Mucosa of gallbladder (tissue), 1 donor: ENCODE data around the gene PRR5L. TPM values are rescaled to one million over a fixed set of nuclear protein-coding genes. Genes with fewer than 3 reads are reported as not detected.

Source experiments
- DNase-seq: peaks from one replicate; pipeline ENCODE4 v3.0.0-alpha.2; 2020; ENCODE audit warnings: low spot score
- total RNA-seq: library from RNA; stranded (reverse); gene quantifications from one replicate; pipeline ENCODE4 v1.2.1, GENCODE V29; 2021
- donor health status: DM: no; HTN: no; CAD: no.

Gene PRR5L
- total RNA-seq, 1 donor from 2014 or later = 32.7 TPM

GRCh38 chr11:36358436-36358835, 62.3 kb downstream of the PRR5L start:
- no peak for DNase-seq

DNA sequence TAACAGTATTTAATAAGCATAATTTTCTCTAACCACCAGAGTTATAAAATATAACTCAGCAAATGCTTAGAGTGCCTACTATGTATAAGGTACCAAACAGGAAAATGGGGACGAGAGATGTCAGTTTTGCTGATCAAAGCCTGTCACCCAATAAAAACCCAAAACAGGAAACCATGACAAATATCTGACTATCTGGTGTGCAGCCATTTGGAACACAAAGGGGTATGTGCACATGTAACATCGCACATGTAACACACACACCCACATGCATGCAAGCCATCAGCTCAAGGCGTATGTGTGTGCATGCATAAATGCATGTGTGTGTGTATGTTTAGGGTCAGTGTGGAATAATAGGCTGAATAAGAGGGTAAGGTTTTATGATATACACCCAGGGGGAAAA, 64.2 kb downstream of the PRR5L start:
- DNase-seq = no peak

GRCh38 chr11:36360826-36361415, 64.8 kb downstream of the PRR5L start:
- no peak for DNase-seq

DNA sequence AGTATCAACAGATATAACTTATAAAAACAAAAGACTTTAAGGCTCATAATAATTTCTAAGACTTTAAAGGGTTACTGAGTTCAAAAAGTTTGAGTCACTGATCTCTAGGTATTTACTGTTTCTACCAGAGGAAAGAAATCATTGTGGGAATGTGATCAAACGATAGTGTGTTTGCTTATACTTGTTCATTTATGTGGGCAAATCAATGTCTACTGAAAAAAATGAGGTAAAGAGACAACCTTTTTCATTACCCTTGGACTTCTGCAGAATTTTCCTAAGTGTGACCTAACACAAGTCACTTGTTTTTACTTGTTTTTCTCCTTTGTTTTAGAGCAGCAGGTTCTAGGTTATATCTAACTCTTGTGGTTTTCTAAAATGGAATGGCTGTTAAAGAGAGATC, 65.4 kb downstream of the PRR5L start:
- no peak for DNase-seq

GRCh38 chr11:36361901-36362391, 65.9 kb downstream of the PRR5L start:
- peak; percentile 40 for DNase-seq

GRCh38 chr11:36362902-36363301, 66.8 kb downstream of the PRR5L start:
- DNase-seq = no peak

DNA sequence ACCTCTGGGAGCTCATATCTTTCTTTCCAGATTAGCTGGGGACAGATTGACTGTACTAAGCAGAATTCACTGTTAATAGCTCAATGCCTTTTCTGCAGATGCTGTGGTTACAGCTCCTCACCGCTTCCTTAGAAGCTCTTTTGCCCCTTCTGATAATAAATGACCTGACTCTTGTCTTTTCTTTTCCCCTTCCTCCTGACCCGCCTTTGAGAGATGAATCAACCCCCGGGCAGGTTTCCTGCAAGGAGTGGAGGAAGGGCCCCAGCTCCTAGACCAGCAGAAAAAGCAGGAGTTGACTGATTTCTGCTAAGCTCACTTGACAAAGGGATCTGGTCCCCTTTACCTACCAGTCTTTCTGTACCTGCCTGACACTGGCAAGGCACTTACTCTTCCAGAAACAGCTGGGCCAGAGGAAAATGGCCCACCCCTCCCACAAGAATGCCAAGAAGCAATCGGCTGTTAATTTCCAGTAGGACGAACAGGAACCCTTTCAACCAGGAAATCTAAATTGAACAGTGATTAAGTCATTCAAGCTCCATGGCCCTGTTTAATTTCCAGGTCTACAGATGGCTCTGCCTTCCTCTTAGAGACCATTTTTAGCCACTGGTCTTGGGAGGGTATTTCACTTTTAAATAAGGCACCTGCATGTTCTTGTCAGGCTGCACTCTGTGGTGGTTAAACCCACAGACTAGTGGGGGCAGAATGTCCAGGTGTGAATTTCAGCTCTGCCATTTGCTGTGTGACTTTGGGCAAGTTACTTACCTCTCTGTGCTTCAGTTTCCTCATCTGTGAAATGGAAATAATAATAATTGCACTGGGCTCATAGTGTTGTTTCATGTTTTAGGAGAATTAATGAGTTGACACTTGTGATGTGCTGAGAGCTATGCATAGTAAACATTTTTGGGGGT, 67.5 kb downstream of the PRR5L start:
- DNase-seq = no peak

- no peak for DNase-seq
Observed at GRCh38 chr11:36364551-36365325, 68.7 kb downstream of the PRR5L start.

DNA sequence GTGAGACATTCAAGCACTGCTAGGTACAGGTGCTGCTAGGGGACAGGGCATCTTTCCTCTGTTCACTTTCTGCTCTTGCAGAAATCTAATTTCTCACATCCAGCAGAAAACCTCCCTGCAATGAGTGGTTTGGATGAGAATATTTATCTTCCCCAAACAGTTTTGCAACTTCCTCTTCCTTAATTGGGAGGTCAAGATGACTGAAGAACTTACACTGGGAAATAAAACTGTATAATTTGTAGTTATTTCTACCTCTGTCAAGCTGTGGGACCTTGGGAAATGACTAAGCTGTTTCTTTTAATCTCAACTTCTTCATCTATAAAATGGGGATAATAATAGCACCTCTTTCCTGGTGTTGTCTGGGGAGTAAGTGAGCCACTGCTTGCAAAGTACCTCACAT, 69.8 kb downstream of the PRR5L start:
- DNase-seq = no peak

GRCh38 chr11:36367806-36368680, 72.0 kb downstream of the PRR5L start:
- no peak for DNase-seq

DNA sequence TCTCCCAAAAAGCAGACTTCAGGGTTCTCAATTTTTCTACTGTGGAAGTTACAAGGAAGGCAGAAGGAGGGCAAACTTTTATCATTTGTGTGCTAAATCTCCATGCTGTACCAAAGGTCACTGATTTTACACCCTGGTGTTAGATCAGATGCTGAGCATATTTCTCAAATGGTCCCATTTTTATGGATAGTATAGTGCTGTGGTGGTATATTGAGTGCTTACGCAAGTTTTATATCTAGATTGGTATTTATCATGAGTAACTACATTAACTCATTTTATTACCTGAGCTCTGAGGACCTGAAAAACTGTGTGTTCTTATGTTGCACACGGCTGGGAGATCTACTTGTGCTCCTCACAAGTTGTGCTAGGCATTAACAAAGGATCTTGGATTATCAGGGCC, 75.1 kb downstream of the PRR5L start:
- no peak for DNase-seq

DNA sequence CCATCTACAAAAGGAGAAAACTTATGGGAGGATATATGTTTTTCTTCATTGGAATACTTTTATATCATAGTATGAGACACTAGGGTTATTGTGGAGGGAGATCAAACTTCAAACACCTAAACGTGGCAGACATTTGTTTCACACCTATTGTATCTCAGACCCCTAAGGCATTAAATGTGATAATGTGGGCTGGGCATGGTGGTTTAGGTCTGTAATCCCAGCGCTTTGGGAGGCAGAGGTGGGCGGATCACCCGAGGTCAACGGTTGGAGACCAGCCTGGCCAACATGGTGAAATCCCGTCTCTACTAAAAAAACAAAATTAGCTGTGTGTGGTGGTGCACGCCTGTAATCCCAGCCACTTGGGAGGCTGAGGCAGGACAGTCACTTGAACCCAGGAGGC, 75.5 kb downstream of the PRR5L start:
- DNase-seq = no peak

DNA sequence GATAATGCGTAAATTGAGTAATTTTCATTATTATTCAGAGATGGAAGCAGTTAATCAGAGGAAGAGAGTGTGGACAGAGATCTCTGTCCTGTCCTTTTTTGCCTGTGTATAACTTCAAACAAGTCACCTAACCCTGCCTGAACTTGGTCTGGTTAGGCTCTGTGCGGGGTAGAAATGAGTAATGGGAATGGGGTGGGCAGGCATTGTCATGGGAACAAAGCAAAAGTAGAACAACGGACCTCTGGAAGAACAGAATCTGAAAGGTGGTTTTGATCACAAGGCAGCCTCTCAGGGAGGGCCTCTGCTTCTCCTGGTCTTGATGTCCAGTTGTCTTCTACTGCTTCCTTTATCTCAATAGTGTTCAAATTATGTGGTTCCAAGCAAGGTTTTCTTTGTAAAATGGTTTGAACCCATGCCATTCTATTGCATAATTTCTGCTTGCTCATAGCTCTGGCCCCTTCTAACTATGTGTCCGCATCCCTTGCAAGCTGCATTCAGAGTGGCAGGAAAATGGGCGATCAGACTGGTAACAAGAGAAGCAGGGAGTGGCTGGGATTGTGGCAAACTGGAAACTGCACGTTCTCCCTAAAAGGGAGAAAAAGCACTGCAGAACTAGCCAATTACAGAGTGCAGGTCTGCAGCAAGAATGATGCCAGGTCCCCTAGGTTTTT, 76.1 kb downstream of the PRR5L start:
- DNase-seq = no peak

- DNase-seq = no peak
Observed at GRCh38 chr11:36373016-36374010, 77.2 kb downstream of the PRR5L start.

DNA sequence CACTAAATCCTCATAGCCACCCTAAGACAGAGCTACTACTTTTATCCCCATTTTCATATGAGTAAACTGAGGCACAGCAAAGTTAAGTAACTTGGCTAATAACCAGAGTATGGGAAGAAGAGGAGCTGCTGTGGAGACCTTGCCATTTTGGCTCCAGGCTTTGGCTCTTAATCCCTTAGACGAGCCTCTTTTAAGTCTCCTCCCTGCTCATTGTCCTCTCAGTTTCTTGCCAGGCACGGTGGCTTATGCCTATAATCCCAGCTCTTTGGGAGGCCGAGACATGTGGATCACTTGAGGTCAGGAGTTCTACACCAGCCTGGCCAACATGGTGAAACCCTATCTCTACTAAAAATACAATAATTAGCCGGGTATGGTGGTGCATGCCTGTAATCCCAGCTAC, 78.6 kb downstream of the PRR5L start:
- DNase-seq = no peak

- no peak for DNase-seq
Observed at GRCh38 chr11:36375353-36376008, 79.4 kb downstream of the PRR5L start.

- peak; percentile 35 for DNase-seq
Observed at GRCh38 chr11:36376009-36376887, 80.2 kb downstream of the PRR5L start.
